GM19328 (cell line): ENCODE data around the gene ASPDH.

Experiments
- ATAC-seq: cut with Tn5 transposase; IDR thresholded peaks from one replicate; pipeline ENCODE4 v1.9.1; 2021; ENCODE audit warnings: mild to moderate bottlenecking, moderate library complexity; ENCODE audit not compliant: unreplicated experiment

The ASPDH gene

GRCh38 chr19:50516456-50516855, 2.7 kb upstream of the ASPDH start:
- no peak for ATAC-seq

- no peak for ATAC-seq
These were observed 1.5 kb upstream of the ASPDH start for GRCh38 chr19:50515168-50515561.

- no peak for ATAC-seq
These were observed 844 bp upstream of the ASPDH start for GRCh38 chr19:50514346-50515167.

GRCh38 chr19:50512999-50513745, 541 bp downstream of the ASPDH start:
- ATAC-seq: no peak

- no peak for ATAC-seq
These were observed 1.4 kb downstream of the ASPDH start for GRCh38 chr19:50512112-50512998.

GRCh38 chr19:50511069-50511822, 2.5 kb downstream of the ASPDH start, which contains the start of gene JOSD2:
Gene JOSD2, minus strand, starts transcription at chr19:50511191. Its CDS starts 760 bp downstream, at chr19:50510431.
- peak; percentile 85 for ATAC-seq

GRCh38 chr19:50510700-50511068, 3.0 kb downstream of the ASPDH start:
- no peak for ATAC-seq

- no peak for ATAC-seq
These were observed 3.5 kb downstream of the ASPDH start for GRCh38 chr19:50510121-50510670.

GRCh38 chr19:50509366-50509765, 4.3 kb downstream of the ASPDH start:
- ATAC-seq: no peak

- no peak for ATAC-seq
These were observed 4.9 kb downstream of the ASPDH start for GRCh38 chr19:50508843-50509190.

GRCh38 chr19:50507376-50507775, 6.3 kb downstream of the ASPDH start:
- ATAC-seq: no peak

- no peak for ATAC-seq
These were observed 7.0 kb downstream of the ASPDH start for GRCh38 chr19:50506700-50507099.

GRCh38 chr19:50505856-50506611, 7.7 kb downstream of the ASPDH start:
- no peak for ATAC-seq

GRCh38 chr19:50501568-50502475, 11.9 kb downstream of the ASPDH start:
- no peak for ATAC-seq

GRCh38 chr19:50501186-50501567, 12.5 kb downstream of the ASPDH start:
- ATAC-seq: no peak

GRCh38 chr19:50500753-50501151, 13.0 kb downstream of the ASPDH start:
- no peak for ATAC-seq

GRCh38 chr19:50500060-50500752, 13.5 kb downstream of the ASPDH start:
- no peak for ATAC-seq
